ENCODE measurements around the gene PSMD6.

PSMD6 gene

DNA sequence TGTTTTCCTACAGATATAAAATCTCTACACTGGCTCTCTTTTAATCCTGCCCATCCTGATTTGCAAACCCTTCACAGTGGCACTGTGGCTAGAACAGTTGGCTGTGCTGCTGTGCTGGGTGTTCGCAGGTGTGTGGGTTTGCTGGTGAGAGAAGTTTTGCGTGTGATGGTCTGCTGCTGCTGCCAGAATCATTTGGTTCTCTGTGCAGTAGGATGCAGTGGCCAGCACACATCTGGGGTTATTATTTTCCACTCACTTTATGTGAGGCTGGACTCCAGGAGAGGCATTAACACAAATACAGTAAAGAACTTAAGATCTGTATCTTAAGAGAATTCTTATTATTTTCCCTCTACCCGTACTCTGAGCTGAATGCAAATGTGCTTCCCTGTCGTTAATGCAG is 16.0 kb upstream of the PSMD6 start:
- CTCF ChIA-PET, result interaction anchor here (1.7 to 2.8 kb wide), 5 partner anchors 9 to 445 kb away, joined by 4 to 13 read pairs (median 8); partner anchors contain the start of gene PSMD6
- TF ChIP-seq, protein P1, sequence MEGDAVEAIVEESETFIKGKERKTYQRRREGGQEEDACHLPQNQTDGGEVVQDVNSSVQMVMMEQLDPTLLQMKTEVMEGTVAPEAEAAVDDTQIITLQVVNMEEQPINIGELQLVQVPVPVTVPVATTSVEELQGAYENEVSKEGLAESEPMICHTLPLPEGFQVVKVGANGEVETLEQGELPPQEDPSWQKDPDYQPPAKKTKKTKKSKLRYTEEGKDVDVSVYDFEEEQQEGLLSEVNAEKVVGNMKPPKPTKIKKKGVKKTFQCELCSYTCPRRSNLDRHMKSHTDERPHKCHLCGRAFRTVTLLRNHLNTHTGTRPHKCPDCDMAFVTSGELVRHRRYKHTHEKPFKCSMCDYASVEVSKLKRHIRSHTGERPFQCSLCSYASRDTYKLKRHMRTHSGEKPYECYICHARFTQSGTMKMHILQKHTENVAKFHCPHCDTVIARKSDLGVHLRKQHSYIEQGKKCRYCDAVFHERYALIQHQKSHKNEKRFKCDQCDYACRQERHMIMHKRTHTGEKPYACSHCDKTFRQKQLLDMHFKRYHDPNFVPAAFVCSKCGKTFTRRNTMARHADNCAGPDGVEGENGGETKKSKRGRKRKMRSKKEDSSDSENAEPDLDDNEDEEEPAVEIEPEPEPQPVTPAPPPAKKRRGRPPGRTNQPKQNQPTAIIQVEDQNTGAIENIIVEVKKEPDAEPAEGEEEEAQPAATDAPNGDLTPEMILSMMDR (IDR thresholded peaks at IDR 0.05; ENCODE audit: control extremely low read depth, extremely low read depth, low read depth, missing control alignments), result no peak
- POLR2A ChIA-PET, result no interaction called here
- no peak for DNase-seq (ENCODE audit: extremely low spot score)

DNA sequence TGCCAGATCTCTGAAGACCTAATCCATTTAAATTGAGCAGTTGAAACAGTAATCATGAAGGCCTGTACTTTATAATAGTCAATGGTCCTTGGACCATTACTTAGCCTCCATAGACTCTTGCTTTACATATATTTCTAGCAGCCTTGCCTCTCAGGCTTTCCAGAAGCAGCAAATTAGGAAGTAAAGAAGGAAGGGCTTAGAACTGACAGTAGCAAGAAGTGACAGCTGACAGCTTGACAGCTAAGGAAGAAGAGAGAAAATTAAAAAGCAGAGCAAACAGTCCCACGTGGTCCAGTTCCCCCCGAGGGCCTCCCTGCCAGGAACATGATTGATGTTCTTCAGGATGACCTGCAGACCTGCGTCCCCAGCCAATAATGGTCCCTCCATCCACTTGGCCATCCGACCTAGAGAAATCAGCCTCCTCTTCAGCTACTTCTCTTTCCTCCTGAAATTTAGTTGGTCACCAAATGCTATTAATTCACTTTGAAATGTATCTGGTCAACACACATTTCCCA is 15.0 kb upstream of the PSMD6 start:
- ChIA-PET POLR2A (no interaction called here), CTCF (interaction anchor here (0.8 to 2.8 kb wide), 8 partner anchors 8 to 446 kb away, joined by 3 to 13 read pairs (median 4); partner anchors contain the start of gene PSMD6)
- TF ChIP-seq, protein P1 (IDR thresholded peaks at IDR 0.05; ENCODE audit: control extremely low read depth, extremely low read depth, low read depth, missing control alignments), result no peak
- no peak for DNase-seq (ENCODE audit: extremely low spot score)

DNA sequence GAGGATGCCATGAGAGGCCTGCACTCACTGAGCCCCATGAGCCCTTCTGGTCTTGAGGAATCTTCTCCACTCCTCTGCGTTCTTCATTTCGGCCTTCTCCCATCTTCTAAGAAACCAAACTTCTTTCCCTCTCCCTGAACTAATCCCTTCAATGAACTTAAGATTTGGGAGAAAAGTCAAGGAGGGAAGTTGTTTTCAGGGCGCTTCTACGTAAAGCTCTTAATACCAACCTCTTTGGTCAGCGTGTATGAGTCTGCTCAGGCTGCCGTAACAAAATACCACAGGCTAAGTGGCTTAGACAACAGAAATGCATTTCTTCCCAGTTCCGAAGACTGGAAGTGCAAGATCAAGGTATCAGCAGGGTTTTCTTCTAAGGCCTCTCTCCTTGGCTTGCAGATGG is 13.8 kb upstream of the PSMD6 start:
- DNase-seq (ENCODE audit: extremely low spot score), result no peak
- POLR2A ChIA-PET, result no interaction called here
- CTCF ChIA-PET, result no interaction called here
- TF ChIP-seq, protein P1 (IDR thresholded peaks at IDR 0.05; ENCODE audit: control extremely low read depth, extremely low read depth, low read depth, missing control alignments), result no peak

DNA sequence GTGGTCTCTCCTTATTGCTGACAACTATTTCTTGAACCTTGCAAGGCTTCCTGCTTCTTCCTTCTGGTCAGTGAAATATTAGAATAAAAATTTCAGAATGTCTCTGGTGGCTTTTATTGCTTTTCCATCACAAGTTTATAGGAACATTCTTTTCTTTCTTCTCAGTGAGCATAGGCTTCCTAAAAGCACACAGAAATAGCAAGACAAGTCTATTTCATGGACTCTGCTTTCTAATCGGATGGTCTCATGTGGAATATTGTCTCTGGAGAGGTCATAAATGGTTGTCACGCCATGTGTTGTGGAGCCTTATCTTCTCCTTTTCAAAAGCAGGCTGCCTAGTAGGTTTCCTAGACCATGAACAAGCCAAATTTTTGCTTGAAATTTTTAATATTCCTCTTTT is 9.8 kb upstream of the PSMD6 start:
- TF ChIP-seq, protein P1 (IDR thresholded peaks at IDR 0.05; ENCODE audit: control extremely low read depth, extremely low read depth, low read depth, missing control alignments), result no peak
- DNase-seq (ENCODE audit: extremely low spot score), result no peak
- ChIA-PET CTCF (interaction anchor here (1.2 to 8.3 kb wide), 4 partner anchors 10 to 460 kb away, joined by 3 to 127 read pairs (median 8); partner anchors contain the start of gene PSMD6), POLR2A (no interaction called here)

DNA sequence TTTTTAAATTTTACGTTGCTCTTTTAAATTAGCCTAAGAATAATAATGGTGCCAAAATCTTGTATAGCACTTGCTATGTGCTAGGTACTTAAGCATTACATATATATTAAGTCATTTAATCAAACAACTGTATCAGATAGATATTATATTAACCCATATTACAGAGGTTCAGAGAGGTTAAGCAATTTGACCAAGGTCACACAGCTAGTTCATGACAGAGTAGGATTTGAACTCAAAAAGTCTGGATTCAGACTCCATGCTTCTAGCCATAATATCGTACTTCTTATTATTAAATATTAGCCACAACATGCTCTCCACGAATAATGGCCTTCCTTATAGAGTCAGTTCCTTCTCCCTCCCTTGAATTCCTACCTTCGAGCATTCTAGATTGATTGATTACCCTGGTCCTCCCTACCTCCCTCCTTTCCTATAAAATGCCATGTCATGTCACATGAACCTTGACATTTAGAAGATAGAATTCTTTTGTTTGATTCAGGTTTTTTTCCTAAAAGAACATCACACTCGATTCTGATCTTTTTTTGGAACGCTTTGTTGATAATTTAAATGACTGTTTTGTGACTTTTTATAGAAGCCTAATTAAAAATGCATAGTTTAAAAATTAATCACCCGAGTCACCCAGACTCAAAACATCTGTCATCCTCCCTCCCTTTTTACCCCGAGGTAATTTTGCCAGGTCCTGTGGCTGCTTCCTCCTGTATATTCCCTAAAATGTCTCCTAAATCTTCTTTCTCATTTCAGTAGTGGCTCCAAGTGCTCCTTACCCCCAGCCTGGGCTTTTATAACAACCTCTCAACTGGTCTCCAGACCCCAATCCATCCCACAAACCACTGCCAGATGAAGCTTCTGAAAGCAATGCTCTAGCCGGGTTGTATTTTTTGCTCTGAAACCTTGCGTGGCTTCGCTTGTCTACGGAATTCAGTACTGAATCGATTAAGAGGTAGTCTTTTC is 8.5 kb upstream of the PSMD6 start:
- DNase-seq (ENCODE audit: extremely low spot score), result no peak
- ChIA-PET POLR2A (no interaction called here), CTCF (interaction anchor here (0.7 to 8.3 kb wide), 13 partner anchors 7 to 461 kb away, joined by 3 to 127 read pairs (median 5); partner anchors contain the start of gene PSMD6)
- TF ChIP-seq, protein P1 (IDR thresholded peaks at IDR 0.05; ENCODE audit: control extremely low read depth, extremely low read depth, low read depth, missing control alignments), result no peak

DNA sequence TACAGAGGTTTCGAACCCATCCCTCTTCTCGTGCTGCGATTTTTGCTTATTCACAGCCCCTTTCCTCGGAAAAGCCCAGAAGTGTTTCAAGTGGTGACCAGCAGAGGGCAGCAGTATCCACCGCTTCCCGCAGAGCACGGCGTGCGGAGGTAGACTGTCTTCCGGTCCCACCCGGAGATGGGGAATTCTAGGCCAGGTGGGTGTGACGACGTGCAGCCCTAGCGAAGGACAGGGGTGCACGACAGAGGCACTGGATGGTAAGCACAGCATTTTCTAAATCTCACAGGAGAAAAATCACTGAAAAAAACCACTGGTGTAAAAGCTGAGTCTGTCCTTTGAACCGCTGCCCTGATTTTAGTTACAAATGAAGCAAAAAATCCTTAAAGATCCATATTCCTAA is 7.4 kb upstream of the PSMD6 start:
- CTCF ChIA-PET, result interaction anchor here (0.7 to 8.3 kb wide), 24 partner anchors 9 to 463 kb away, joined by 3 to 127 read pairs (median 4); no protein-coding TSS in a partner anchor
- TF ChIP-seq, protein P1 (IDR thresholded peaks at IDR 0.05; ENCODE audit: control extremely low read depth, extremely low read depth, low read depth, missing control alignments), result peak; percentile 83
- POLR2A ChIA-PET, result no interaction called here
- DNase-seq (ENCODE audit: extremely low spot score), result peak; percentile 78
